Fibroblast of lung (primary cell): ENCODE results near the gene IL2. TPM values are rescaled to one million over a fixed set of nuclear protein-coding genes. Genes with fewer than 3 reads are reported as not detected.

ENCODE experiments used
- DNase-seq, 2 donors: peaks; one replicate each; pipeline versions ENCODE4 v3.0.0 to v3.0.0-alpha.2; 2010; ENCODE audit warnings: low read depth in 2 of 2
- H2AFZ ChIP-seq: 2 replicates; pipeline ENCODE4 v1.5.1; 2012; ENCODE audit warnings: low read length, control low read depth, inconsistent platforms
- H3K27ac ChIP-seq: 2 replicates; pipeline ENCODE4 v1.5.1; 2011; ENCODE audit warnings: low read length, control low read depth; ENCODE audit not compliant: insufficient read depth
- H3K27me3 ChIP-seq: 2 replicates; pipeline ENCODE4 v1.5.1; 2011; ENCODE audit warnings: mild to moderate bottlenecking, low read length; ENCODE audit not compliant: control insufficient read depth, insufficient read depth
- H3K36me3 ChIP-seq: 2 replicates; pipeline ENCODE4 v1.5.1; 2011; ENCODE audit warnings: low read length; ENCODE audit not compliant: control insufficient read depth, insufficient read depth
- H3K4me1 ChIP-seq: 2 replicates; pipeline ENCODE4 v1.5.1; 2011; ENCODE audit warnings: low read length; ENCODE audit not compliant: control insufficient read depth, insufficient read depth; ENCODE audit errors: extremely low read depth
- H3K4me2 ChIP-seq: 2 replicates; pipeline ENCODE4 v1.5.1; 2011; ENCODE audit warnings: low read length, control low read depth; ENCODE audit not compliant: insufficient read depth; ENCODE audit errors: extremely low read depth
- H3K4me3 ChIP-seq, 4 experiments: fragments of 200-600 bp in 1 of 4; sonication (generic) in 1 of 4; replicated peaks in 1 of 4; 2 replicates each; pipeline ENCODE4 v1.5.1; 2011 to 2016; ENCODE audit warnings: low read length in 4 of 4, low read depth in 3 of 4, mild to moderate bottlenecking in 3 of 4, control low read depth in 2 of 4, inconsistent platforms in 1 of 4, mixed read lengths in 1 of 4; ENCODE audit not compliant: insufficient read depth in 1 of 4; ENCODE audit errors: control extremely low read depth in 1 of 4
- H3K79me2 ChIP-seq: 2 replicates; pipeline ENCODE4 v1.5.1; 2012; ENCODE audit warnings: mild to moderate bottlenecking, low read length, inconsistent platforms; ENCODE audit not compliant: control insufficient read depth, insufficient read depth
- H3K9ac ChIP-seq: 2 replicates; pipeline ENCODE4 v1.5.1; 2011; ENCODE audit warnings: mild to moderate bottlenecking, low read length, control low read depth; ENCODE audit not compliant: insufficient read depth
- H3K9me3 ChIP-seq: 2 replicates; pipeline ENCODE4 v1.5.1; 2012; ENCODE audit warnings: low read depth, low read length; ENCODE audit not compliant: control insufficient read depth, insufficient read depth
- H4K20me1 ChIP-seq: 2 replicates; pipeline ENCODE4 v1.5.1; 2011; ENCODE audit warnings: low read length; ENCODE audit not compliant: control insufficient read depth, insufficient read depth; ENCODE audit errors: extremely low read depth
- EZH2 ChIP-seq: IDR thresholded peaks from 2 replicates; pipeline ENCODE4 v1.5.1; 2012; ENCODE audit warnings: low read length, control low read depth, mild to moderate bottlenecking; ENCODE audit errors: missing control alignments
- polyA plus RNA-seq, 2 donors: library from polyadenylated mRNA; depleted of rRNA in 1 of 2; stranded (reverse) in 1 of 2; unstranded in 1 of 2; fragments of >200 nt; gene quantifications; 2 replicates each; pipeline ENCODE4 v1.2.1, GENCODE V29; 2011 to 2012; ENCODE audit warnings: missing spikeins in 1 of 2
- total RNA-seq: library from RNA; depleted of rRNA; stranded (reverse); fragments of >200 nt; gene quantifications from 2 replicates; pipeline ENCODE4 v1.2.1, GENCODE V29; 2014
- TF ChIP-seq, protein P1 (sequence below), 2 donors: IDR thresholded peaks in 1 of 2; conservative IDR thresholded peaks in 1 of 2; 1 replicate in 1 of 2; 2 replicates in 1 of 2; pipeline ENCODE4 v1.5.1; 2011 to 2012; ENCODE audit warnings: low read length in 2 of 2, control low read depth in 1 of 2, inconsistent platforms in 1 of 2, low read depth in 1 of 2, mild to moderate bottlenecking in 1 of 2

Gene IL2
- total and polyA plus RNA-seq, 2 donors (not counting 1 experiment from before 2014, with no cell fraction given), result not detected

DNA sequence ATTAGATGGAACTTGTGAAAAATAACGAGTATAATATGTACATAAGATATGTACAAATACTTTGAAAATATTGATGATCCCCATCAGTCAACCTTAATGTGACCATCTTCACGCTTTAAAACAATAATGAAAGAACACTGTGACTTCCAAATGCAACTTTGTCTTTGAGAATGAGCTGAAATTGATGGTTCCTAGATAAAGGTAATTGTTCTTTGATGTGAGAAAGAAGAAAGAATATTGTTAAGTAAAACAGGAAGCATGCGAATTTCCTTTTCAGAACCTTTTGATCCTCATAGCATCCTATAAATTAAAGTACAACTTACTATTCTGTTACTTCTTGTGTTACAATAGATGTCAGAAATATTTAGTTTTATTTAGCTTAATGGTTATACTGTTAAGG lies 22.2 kb downstream of the IL2 start:
- Histone ChIP-seq H3K4me3 (no peak overlapping the region), H3K9ac (no peak overlapping the region), H3K4me2 (no peak overlapping the region), H3K27me3 (no peaks in the 10 kb centered on the region), H3K9me3 (no peaks in the 10 kb centered on the region), H3K4me1 (no peaks in the 10 kb centered on the region), H2AFZ (no peak overlapping the region), H3K36me3 (no peaks in the 10 kb centered on the region), H3K79me2 (no peaks in the 10 kb centered on the region), H4K20me1 (no peaks in the 10 kb centered on the region), H3K27ac (no peak overlapping the region)
- TF ChIP-seq, protein P1, sequence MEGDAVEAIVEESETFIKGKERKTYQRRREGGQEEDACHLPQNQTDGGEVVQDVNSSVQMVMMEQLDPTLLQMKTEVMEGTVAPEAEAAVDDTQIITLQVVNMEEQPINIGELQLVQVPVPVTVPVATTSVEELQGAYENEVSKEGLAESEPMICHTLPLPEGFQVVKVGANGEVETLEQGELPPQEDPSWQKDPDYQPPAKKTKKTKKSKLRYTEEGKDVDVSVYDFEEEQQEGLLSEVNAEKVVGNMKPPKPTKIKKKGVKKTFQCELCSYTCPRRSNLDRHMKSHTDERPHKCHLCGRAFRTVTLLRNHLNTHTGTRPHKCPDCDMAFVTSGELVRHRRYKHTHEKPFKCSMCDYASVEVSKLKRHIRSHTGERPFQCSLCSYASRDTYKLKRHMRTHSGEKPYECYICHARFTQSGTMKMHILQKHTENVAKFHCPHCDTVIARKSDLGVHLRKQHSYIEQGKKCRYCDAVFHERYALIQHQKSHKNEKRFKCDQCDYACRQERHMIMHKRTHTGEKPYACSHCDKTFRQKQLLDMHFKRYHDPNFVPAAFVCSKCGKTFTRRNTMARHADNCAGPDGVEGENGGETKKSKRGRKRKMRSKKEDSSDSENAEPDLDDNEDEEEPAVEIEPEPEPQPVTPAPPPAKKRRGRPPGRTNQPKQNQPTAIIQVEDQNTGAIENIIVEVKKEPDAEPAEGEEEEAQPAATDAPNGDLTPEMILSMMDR (conservative IDR thresholded peaks at IDR 0.05 in 1 of 2, IDR thresholded peaks at IDR 0.05 in 1 of 2; ENCODE audit: low read depth in 1 of 2, low read length in 2 of 2), result no peak
- TF ChIP-seq EZH2, result no peak
- no peak for DNase-seq

GRCh38 chr4:122431351-122431750 lies 25.2 kb downstream of the IL2 start:
- Histone ChIP-seq H2AFZ (no peak overlapping the region), H4K20me1 (no peaks in the 10 kb centered on the region), H3K79me2 (no peaks in the 10 kb centered on the region), H3K4me1 (no peaks in the 10 kb centered on the region), H3K9me3 (no peaks in the 10 kb centered on the region), H3K9ac (no peak overlapping the region), H3K27ac (no peak overlapping the region), H3K36me3 (no peaks in the 10 kb centered on the region), H3K4me2 (no peak overlapping the region), H3K4me3 (no peak overlapping the region), H3K27me3 (no peaks in the 10 kb centered on the region)
- TF ChIP-seq, protein P1 (conservative IDR thresholded peaks at IDR 0.05 in 1 of 2, IDR thresholded peaks at IDR 0.05 in 1 of 2; ENCODE audit: low read depth in 1 of 2, low read length in 2 of 2), result no peak
- TF ChIP-seq EZH2, result no peak
- DNase-seq, result no peak

- Histone ChIP-seq H3K27me3 (no peaks in the 10 kb centered on the region), H3K9ac (no peak overlapping the region), H3K27ac (no peak overlapping the region), H3K36me3 (no peaks in the 10 kb centered on the region), H2AFZ (no peak overlapping the region), H3K4me2 (no peak overlapping the region), H3K4me1 (no peaks in the 10 kb centered on the region), H3K9me3 (no peaks in the 10 kb centered on the region), H3K79me2 (no peaks in the 10 kb centered on the region), H3K4me3 (no peak overlapping the region), H4K20me1 (no peaks in the 10 kb centered on the region)
- no peak for TF ChIP-seq EZH2
- TF ChIP-seq, protein P1 (conservative IDR thresholded peaks at IDR 0.05 in 1 of 2, IDR thresholded peaks at IDR 0.05 in 1 of 2; ENCODE audit: low read depth in 1 of 2, low read length in 2 of 2), result no peak
- no peak for DNase-seq
These were observed 33.3 kb downstream of the IL2 start for GRCh38 chr4:122423246-122423645.
